Tibial nerve (tissue), 4 donors: ENCODE data around the gene FBXL16. TPM values are rescaled to one million over a fixed set of nuclear protein-coding genes. Genes with fewer than 3 reads are reported as not detected.

ENCODE experiments used
- DNase-seq, 2 donors: peaks; one replicate each; pipeline ENCODE4 v3.0.0-alpha.2; 2019; ENCODE audit warnings: low spot score in 2 of 2
- H3K27ac ChIP-seq, 4 donors: fragments of 200-600 bp; sonication (generic) in 3 of 4; one replicate each; pipeline ENCODE4 v1.5.1; 2017 to 2019; ENCODE audit warnings: mild to moderate bottlenecking in 1 of 4
- H3K27me3 ChIP-seq, 2 donors: fragments of 200-600 bp; sonication (generic) in 1 of 2; one replicate each; pipeline versions ENCODE4 v1.5.1 to v1.6.0; 2017 to 2019
- H3K36me3 ChIP-seq, 3 donors: fragments of 200-600 bp; sonication (generic); one replicate each; pipeline ENCODE4 v1.5.1; 2018 to 2019
- H3K4me1 ChIP-seq, 4 donors: fragments of 200-600 bp; sonication (generic) in 3 of 4; one replicate each; pipeline ENCODE4 v1.5.1; 2017 to 2019
- H3K4me3 ChIP-seq, 4 donors: fragments of 200-600 bp; sonication (generic) in 3 of 4; one replicate each; pipeline ENCODE4 v1.5.1; 2017 to 2019; ENCODE audit warnings: mild to moderate bottlenecking in 1 of 4, moderate library complexity in 1 of 4
- H3K9me3 ChIP-seq, 4 donors: fragments of 200-600 bp; sonication (generic) in 3 of 4; one replicate each; pipeline ENCODE4 v1.5.1; 2017 to 2019
- CTCF ChIP-seq, 5 experiments: fragments of 200-600 bp in 3 of 5; fragments of 450-650 bp in 2 of 5; sonication (generic) in 3 of 5; IDR thresholded peaks; one replicate each; pipeline ENCODE4 v1.5.1; 2016 to 2019; ENCODE audit warnings: antibody characterized with exemption in 5 of 5, mild to moderate bottlenecking in 3 of 5, moderate library complexity in 2 of 5
- EP300 ChIP-seq, 2 donors: sonication (generic); formaldehyde crosslinking; IDR thresholded peaks; one replicate each; pipeline ENCODE4 v1.6.1; 2017; ENCODE audit warnings: antibody characterized with exemption in 2 of 2, mild to moderate bottlenecking in 1 of 2
- POLR2A ChIP-seq, 2 donors: fragments of 450-650 bp; IDR thresholded peaks; one replicate each; pipeline ENCODE4 v1.6.1; 2017; ENCODE audit warnings: antibody characterized with exemption in 2 of 2, mild to moderate bottlenecking in 2 of 2, moderate library complexity in 2 of 2
- WGBS, 2 donors: methylation state at CpG; one replicate each; pipeline ENCODE4 v1.1.5; 2018; 5-methylcytosine and 5-hydroxymethylcytosine counted together
- total RNA-seq, 4 donors: library from RNA; depleted of rRNA; stranded (reverse); fragments of >200 nt; gene quantifications; one replicate each; pipeline ENCODE4 v1.1.0, GENCODE V29; 2016

The FBXL16 gene
- total RNA-seq, 4 donors from 2014 or later, result 1.5 to 5.7 (median 3.5) TPM

GRCh38 chr16:647173-647902 lies 58.3 kb downstream of the FBXL16 start:
- Histone ChIP-seq H3K27me3 (no peaks in the 10 kb centered on the region), H3K9me3 (no peaks in the 10 kb centered on the region), H3K36me3 (peaks cover 0 to 14% (median 0%) of the 10 kb centered on the region in 3 donors), H3K4me3 (no peak overlapping the region), H3K27ac (peak overlapping the region in 3 of 4 donors; percentile 55 to 91 (median 90)), H3K4me1 (peaks cover 0 to 65% (median 31%) of the 10 kb centered on the region in 4 donors)
- WGBS, 2 donors, result 66 to 86% methylated on average over 11 to 12 of the region's 25 CpGs
- DNase-seq, result no peak
- TF ChIP-seq CTCF (IDR thresholded peaks at IDR 0.05) (no peak), POLR2A (IDR thresholded peaks at IDR 0.05) (no peak), EP300 (IDR thresholded peaks at IDR 0.05) (no peak)

- Histone ChIP-seq H3K27me3 (no peaks in the 10 kb centered on the region), H3K27ac (peak overlapping the region in 3 of 4 donors; percentile 1 to 91 (median 55)), H3K4me3 (no peak overlapping the region), H3K4me1 (peaks cover 0 to 66% (median 31%) of the 10 kb centered on the region in 4 donors), H3K36me3 (peaks cover 0 to 8% (median 0%) of the 10 kb centered on the region in 3 donors), H3K9me3 (no peaks in the 10 kb centered on the region)
- DNase-seq, result no peak
- 61 to 78% methylated on average over 11 to 14 of the region's 22 CpGs for WGBS, 2 donors
- no peak for TF ChIP-seq EP300 (IDR thresholded peaks at IDR 0.05)
- TF ChIP-seq CTCF (IDR thresholded peaks at IDR 0.05), result no peak
- TF ChIP-seq POLR2A (IDR thresholded peaks at IDR 0.05), result no peak
These were observed 58.9 kb downstream of the FBXL16 start for GRCh38 chr16:646679-647172.

- WGBS, 2 donors, result 68 to 79% methylated on average over 23 to 27 of the region's 32 CpGs
- no peak for DNase-seq
- TF ChIP-seq EP300 (IDR thresholded peaks at IDR 0.05), result no peak
- TF ChIP-seq CTCF (IDR thresholded peaks at IDR 0.05), result no peak
- no peak for TF ChIP-seq POLR2A (IDR thresholded peaks at IDR 0.05)
- peak overlapping the region in 2 of 4 donors; percentile 1 to 91 for H3K27ac ChIP-seq
- H3K36me3 ChIP-seq, result peaks cover 0 to 6% (median 0%) of the 10 kb centered on the region in 3 donors
- H3K9me3 ChIP-seq, result no peaks in the 10 kb centered on the region
- peak overlapping the region in 1 of 4 donors; percentile 5 for H3K4me3 ChIP-seq
- no peaks in the 10 kb centered on the region for H3K27me3 ChIP-seq
- peaks cover 0 to 71% (median 31%) of the 10 kb centered on the region in 4 donors for H3K4me1 ChIP-seq
These were observed 59.5 kb downstream of the FBXL16 start for GRCh38 chr16:645852-646678.

- Histone ChIP-seq H3K4me1 (peaks cover 0 to 63% (median 25%) of the 10 kb centered on the region in 4 donors), H3K4me3 (no peak overlapping the region)
- WGBS, 2 donors, result 91 to 94% methylated on average over 12 of the region's 12 CpGs
These were observed 61.0 kb downstream of the FBXL16 start for GRCh38 chr16:644556-644955.

More at GRCh38 chr16:644556-644955, 61.0 kb downstream of the FBXL16 start:
- Histone ChIP-seq H3K27ac (peak overlapping the region in 1 of 4 donors; percentile 91), H3K36me3 (peaks cover 0 to 6% (median 0%) of the 10 kb centered on the region in 3 donors), H3K27me3 (no peaks in the 10 kb centered on the region), H3K9me3 (no peaks in the 10 kb centered on the region)
- no peak for DNase-seq
- TF ChIP-seq POLR2A (IDR thresholded peaks at IDR 0.05) (no peak), CTCF (IDR thresholded peaks at IDR 0.05) (no peak), EP300 (IDR thresholded peaks at IDR 0.05) (no peak)
